SK-N-SH (cell line): ENCODE results near the gene SBF2. TPM values are rescaled to one million over a fixed set of nuclear protein-coding genes. Genes with fewer than 3 reads are reported as not detected.

Experiments
- CTCF ChIA-PET: fragments of 300-600, 350-600 bp; formaldehyde crosslinking; extraction: SDS; loops from one replicate; lab custom pipeline; 2021; lab: Yijun Ruan, JAX
- POLR2A ChIA-PET: fragments of 350-600 bp; sonication (Branson Sonifier 250); formaldehyde crosslinking; extraction: SDS; loops from one replicate; lab custom pipeline; 2020; ENCODE audit warnings: antibody characterized with exemption, inconsistent platforms; lab: Yijun Ruan, JAX
- DNase-seq: peaks from one replicate; pipeline ENCODE4 v3.0.0; 2012
- H2AFZ ChIP-seq: fragments of 200-600 bp; sonication (generic); 2 replicates; pipeline ENCODE4 v1.8.1; 2016; ENCODE audit warnings: antibody characterized with exemption, mild to moderate bottlenecking, low read depth
- H3F3A ChIP-seq: fragments of 200-600 bp; sonication (generic); replicated peaks from 2 replicates; pipeline ENCODE3; 2016; ENCODE audit warnings: antibody characterized with exemption, mild to moderate bottlenecking; ENCODE audit not compliant: insufficient read depth
- H3K27ac ChIP-seq, 2 experiments: fragments of 200-500 bp in 1 of 2; fragments of 200-600 bp in 1 of 2; sonication (Bioruptor generic) in 1 of 2; sonication (generic), shearing (Covaris generic) in 1 of 2; 2 replicates each; pipeline versions ENCODE4 v1.5.1 to v1.6.1; 2014 to 2016; ENCODE audit warnings: low read depth in 2 of 2, inconsistent platforms in 1 of 2, low read length in 1 of 2, mild to moderate bottlenecking in 1 of 2, mixed read lengths in 1 of 2
- H3K27me3 ChIP-seq: fragments of 200-600 bp; sonication (generic), shearing (Covaris generic); 2 replicates; pipeline ENCODE4 v1.6.1; 2016; ENCODE audit warnings: mixed run types; ENCODE audit not compliant: insufficient read depth
- H3K36me3 ChIP-seq, 2 experiments: fragments of 200-500 bp in 1 of 2; fragments of 200-600 bp in 1 of 2; sonication (Bioruptor generic) in 1 of 2; sonication (generic) in 1 of 2; replicated peaks in 1 of 2; 2 replicates each; pipeline versions ENCODE3 to v1.5.1; 2014 to 2016; ENCODE audit warnings: low read length in 1 of 2, mild to moderate bottlenecking in 1 of 2; ENCODE audit not compliant: insufficient read depth in 2 of 2, control insufficient read depth in 1 of 2
- H3K4me1 ChIP-seq, 2 experiments: fragments of 200-500 bp in 1 of 2; fragments of 200-600 bp in 1 of 2; sonication (Bioruptor generic) in 1 of 2; sonication (generic), shearing (Covaris generic) in 1 of 2; 2 replicates each; pipeline versions ENCODE4 v1.5.1 to v1.6.1; 2014 to 2016; ENCODE audit warnings: low read depth in 1 of 2, low read length in 1 of 2, mixed run types in 1 of 2; ENCODE audit not compliant: insufficient read depth in 2 of 2, control insufficient read depth in 1 of 2
- H3K4me2 ChIP-seq: fragments of 200-600 bp; sonication (generic), shearing (Covaris generic); 2 replicates; pipeline ENCODE4 v1.6.1; 2017; ENCODE audit warnings: mixed run types
- H3K4me3 ChIP-seq, 2 experiments: fragments of 200-500 bp in 1 of 2; fragments of 200-600 bp in 1 of 2; sonication (Bioruptor generic) in 1 of 2; sonication (generic), shearing (Covaris generic) in 1 of 2; 2 replicates each; pipeline versions ENCODE4 v1.5.1 to v1.8.1; 2014 to 2016; ENCODE audit warnings: low read depth in 2 of 2, inconsistent platforms in 1 of 2, low read length in 1 of 2, mild to moderate bottlenecking in 1 of 2, mixed read lengths in 1 of 2, moderate library complexity in 1 of 2
- H3K79me2 ChIP-seq: fragments of 200-600 bp; sonication (generic); 2 replicates; pipeline ENCODE4 v1.8.1; 2017; ENCODE audit warnings: mild to moderate bottlenecking; ENCODE audit not compliant: insufficient read depth
- H3K9ac ChIP-seq: fragments of 200-600 bp; sonication (generic); 2 replicates; pipeline ENCODE4 v1.6.1; 2017; ENCODE audit warnings: mixed run types
- H3K9me2 ChIP-seq: fragments of 200-600 bp; sonication (generic); 2 replicates; pipeline ENCODE4 v1.6.1; 2017; ENCODE audit warnings: mixed run types
- H3K9me3 ChIP-seq: fragments of 200-600 bp; sonication (generic); 2 replicates; pipeline ENCODE4 v1.6.1; 2017; ENCODE audit warnings: mixed run types, mild to moderate bottlenecking, moderate library complexity
- H4K20me1 ChIP-seq: fragments of 200-600 bp; sonication (generic); 2 replicates; pipeline ENCODE4 v1.6.1; 2017; ENCODE audit warnings: mild to moderate bottlenecking, mixed run types; ENCODE audit not compliant: insufficient read depth
- CTCF ChIP-seq: fragments of 200-600 bp; sonication (generic); IDR thresholded peaks from 2 replicates; pipeline ENCODE4 v1.6.1; 2017; ENCODE audit warnings: antibody characterized with exemption, mild to moderate bottlenecking, moderate library complexity
- ELF1 ChIP-seq: IDR thresholded peaks from 2 replicates; pipeline ENCODE4 v1.4.0; 2012
- GABPA ChIP-seq: IDR thresholded peaks from 2 replicates; pipeline ENCODE4 v1.4.0; 2012; ENCODE audit warnings: low read depth, mild to moderate bottlenecking
- JUND ChIP-seq: IDR thresholded peaks from 2 replicates; pipeline ENCODE4 v1.4.0; 2012
- MEF2A ChIP-seq: IDR thresholded peaks from 2 replicates; pipeline ENCODE4 v1.4.0; 2012; ENCODE audit warnings: low read depth, borderline replicate concordance
- RCOR1 ChIP-seq: fragments of 150-350 bp; IDR thresholded peaks from 2 replicates; pipeline ENCODE4 v1.6.1; 2017; ENCODE audit warnings: antibody characterized with exemption, low read length
- SIN3A ChIP-seq: IDR thresholded peaks from 2 replicates; pipeline ENCODE4 v1.6.1; 2012; ENCODE audit warnings: low read depth, mild to moderate bottlenecking, low read length, moderate library complexity, borderline replicate concordance
- SMC3 ChIP-seq: IDR thresholded peaks from 2 replicates; pipeline ENCODE4 v1.6.1; 2012; ENCODE audit warnings: low read depth, low read length, improper control_type of control experiment
- TAF1 ChIP-seq: IDR thresholded peaks from 2 replicates; pipeline ENCODE4 v1.6.1; 2012; ENCODE audit warnings: low read depth, mild to moderate bottlenecking, low read length, moderate library complexity, borderline replicate concordance
- TCF12 ChIP-seq: IDR thresholded peaks from 2 replicates; pipeline ENCODE4 v1.4.0; 2012
- TEAD4 ChIP-seq: IDR thresholded peaks from 2 replicates; pipeline ENCODE4 v1.4.0; 2012; ENCODE audit warnings: mild to moderate bottlenecking, borderline replicate concordance; ENCODE audit not compliant: insufficient read depth
- YY1 ChIP-seq: IDR thresholded peaks from 2 replicates; pipeline ENCODE4 v1.4.0; 2012; ENCODE audit warnings: low read depth, mild to moderate bottlenecking
- WGBS: methylation state at CpG from one replicate; pipeline ENCODE4 v1.1.6; 2017; ENCODE audit warnings: low lambda C conversion rate; 5-methylcytosine and 5-hydroxymethylcytosine counted together
- polyA plus RNA-seq, 3 experiments: library from polyadenylated mRNA; depleted of rRNA; stranded (reverse); fragments of >200 nt; gene quantifications; 2 replicates each; pipeline ENCODE4 v1.2.3, GENCODE V29; 2012
- TF ChIP-seq, protein P1 (sequence below): IDR thresholded peaks from 2 replicates; pipeline ENCODE4 v1.6.1; 2012; ENCODE audit warnings: mild to moderate bottlenecking, low read depth, low read length, moderate library complexity
- TF ChIP-seq, protein P2 (sequence below): fragments of 150-350 bp; IDR thresholded peaks from 2 replicates; pipeline ENCODE4 v1.6.1; 2017; ENCODE audit warnings: antibody characterized with exemption, low read length, low read depth, borderline replicate concordance
- TF ChIP-seq, protein P3 (sequence below): fragments of 150-350 bp; IDR thresholded peaks from 2 replicates; pipeline ENCODE4 v1.6.1; 2016; ENCODE audit warnings: mild to moderate bottlenecking, low read depth, low read length

Gene SBF2
- polyA plus RNA-seq, 1 of the 3 experiments (the other 2 are of a cell fraction): 23.0 TPM

DNA sequence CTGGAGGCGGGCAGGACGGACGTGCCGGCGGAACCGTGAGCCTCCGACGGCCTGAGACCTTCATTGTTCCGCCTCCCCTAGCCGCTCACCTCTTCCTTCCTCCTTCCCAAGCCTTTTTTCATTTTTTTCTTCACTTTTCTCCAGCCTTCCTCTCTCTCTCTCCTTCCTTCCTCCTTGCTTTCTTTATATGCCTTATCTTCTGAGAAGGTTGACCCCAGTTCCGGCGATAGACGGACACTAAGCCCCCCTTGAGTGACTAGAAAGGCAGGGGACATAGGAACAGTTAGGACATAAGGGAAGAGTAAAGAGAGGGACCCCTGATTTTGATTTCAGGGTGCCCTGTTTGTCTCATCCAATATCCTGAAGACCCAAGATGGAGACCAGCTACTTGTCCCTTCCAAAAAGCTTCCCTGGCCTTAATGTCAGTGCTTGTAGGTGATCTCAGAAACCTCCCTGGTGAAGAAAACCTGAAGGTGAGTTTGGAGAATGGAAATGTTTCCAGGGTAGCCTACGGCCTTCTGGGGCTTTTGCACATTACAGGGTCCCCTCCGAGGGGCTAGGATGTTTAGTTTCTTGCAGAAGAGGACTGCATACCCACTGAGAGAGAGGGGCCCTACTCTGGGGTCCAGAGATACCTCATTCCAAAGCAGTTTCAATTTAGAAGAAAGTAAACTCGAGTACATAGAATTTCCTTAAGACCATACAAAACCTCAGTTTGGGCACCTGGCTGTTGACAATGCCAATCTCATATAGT lies 14.4 kb upstream of the SBF2 start:
- TF ChIP-seq TCF12 (no peak), JUND (no peak), GABPA (0 out of 2 replicates have a peak, but pooled peaks have one; percentile 27), RCOR1 (0 out of 2 replicates have a peak, but pooled peaks have one; percentile 6)
- TF ChIP-seq, all 33 proteins: peak for 2
- Histone ChIP-seq H3K9me3 (no peaks in the 10 kb centered on the region), H3K79me2 (peaks cover 23% of the 10 kb centered on the region; the same call in 1 of the 2 replicates), H3K27ac (peak overlapping the region; percentile 75 to 79), H3K36me3 (peaks cover 0 to 5% of the 10 kb centered on the region in 2 experiments), H3K4me1 (peaks cover 7 to 36% of the 10 kb centered on the region in 2 experiments), H3K4me2 (peak overlapping the region; percentile 98), H4K20me1 (peaks cover 10% of the 10 kb centered on the region; the same call in 1 of the 2 replicates), H2AFZ (peak overlapping the region; percentile 89), H3K9me2 (no peaks in the 10 kb centered on the region), H3K4me3 (peak overlapping the region; percentile 66 to 87), H3K9ac (peak overlapping the region; percentile 75), H3F3A (peaks cover 17% of the 10 kb centered on the region), H3K27me3 (no peaks in the 10 kb centered on the region)
- CTCF ChIA-PET: interaction anchor here (0.5 to 9.2 kb wide), 54 partner anchors 10 to 822 kb away, joined by 3 to 104 read pairs (median 4); partner anchors contain the start of gene RNF141
- POLR2A ChIA-PET: interaction anchor here (1.0 to 1.2 kb wide), 4 partner anchors 98 to 735 kb away, joined by 3 to 4 read pairs (median 4); partner anchors contain the start of gene WEE1
- no peak for DNase-seq
- WGBS: 38% methylated on average over 16 of the region's 16 CpGs

- ChIA-PET CTCF (interaction anchor here (0.5 to 9.2 kb wide), 62 partner anchors 10 to 894 kb away, joined by 3 to 104 read pairs (median 4); partner anchors contain the start of genes RNF141 and WEE1), POLR2A (interaction anchor here (1.0 to 1.2 kb wide), 4 partner anchors 98 to 734 kb away, joined by 3 to 4 read pairs (median 4); partner anchors contain the start of gene WEE1)
- H3K9me3 ChIP-seq: no peaks in the 10 kb centered on the region
- DNase-seq: peak; percentile 91
- H4K20me1 ChIP-seq: peaks cover 10% of the 10 kb centered on the region; the same call in 1 of the 2 replicates
- peak overlapping the region; percentile 98 for H3K4me2 ChIP-seq
- no peaks in the 10 kb centered on the region for H3K27me3 ChIP-seq
- 40% methylated on average over 59 of the region's 62 CpGs for WGBS
- peaks cover 17% of the 10 kb centered on the region for H3F3A ChIP-seq
- no peaks in the 10 kb centered on the region for H3K9me2 ChIP-seq
- peaks cover 7 to 39% of the 10 kb centered on the region in 2 experiments for H3K4me1 ChIP-seq
- H3K4me3 ChIP-seq: peak overlapping the region; percentile 66 to 87
- H3K9ac ChIP-seq: peak overlapping the region; percentile 75
- H2AFZ ChIP-seq: peak overlapping the region; percentile 89; the same call in 1 of the 2 replicates
- H3K79me2 ChIP-seq: peaks cover 23% of the 10 kb centered on the region; the same call in 1 of the 2 replicates
- H3K36me3 ChIP-seq: peaks cover 0 to 5% of the 10 kb centered on the region in 2 experiments
- H3K27ac ChIP-seq: peak overlapping the region; percentile 75 to 79
- TF ChIP-seq TEAD4 (no peak), MEF2A (no peak), TAF1 (0 out of 2 replicates have a peak, but pooled peaks have one; percentile 29), SMC3 (peak; percentile 53; the same call in 1 of the 2 replicates), YY1 (no peak), SIN3A (peak; percentile 69; the same call in 1 of the 2 replicates), ELF1 (no peak), GABPA (no peak), RCOR1 (0 out of 2 replicates have a peak, but pooled peaks have one; percentile 39), CTCF (peak; percentile 100)
- TF ChIP-seq, protein P1, sequence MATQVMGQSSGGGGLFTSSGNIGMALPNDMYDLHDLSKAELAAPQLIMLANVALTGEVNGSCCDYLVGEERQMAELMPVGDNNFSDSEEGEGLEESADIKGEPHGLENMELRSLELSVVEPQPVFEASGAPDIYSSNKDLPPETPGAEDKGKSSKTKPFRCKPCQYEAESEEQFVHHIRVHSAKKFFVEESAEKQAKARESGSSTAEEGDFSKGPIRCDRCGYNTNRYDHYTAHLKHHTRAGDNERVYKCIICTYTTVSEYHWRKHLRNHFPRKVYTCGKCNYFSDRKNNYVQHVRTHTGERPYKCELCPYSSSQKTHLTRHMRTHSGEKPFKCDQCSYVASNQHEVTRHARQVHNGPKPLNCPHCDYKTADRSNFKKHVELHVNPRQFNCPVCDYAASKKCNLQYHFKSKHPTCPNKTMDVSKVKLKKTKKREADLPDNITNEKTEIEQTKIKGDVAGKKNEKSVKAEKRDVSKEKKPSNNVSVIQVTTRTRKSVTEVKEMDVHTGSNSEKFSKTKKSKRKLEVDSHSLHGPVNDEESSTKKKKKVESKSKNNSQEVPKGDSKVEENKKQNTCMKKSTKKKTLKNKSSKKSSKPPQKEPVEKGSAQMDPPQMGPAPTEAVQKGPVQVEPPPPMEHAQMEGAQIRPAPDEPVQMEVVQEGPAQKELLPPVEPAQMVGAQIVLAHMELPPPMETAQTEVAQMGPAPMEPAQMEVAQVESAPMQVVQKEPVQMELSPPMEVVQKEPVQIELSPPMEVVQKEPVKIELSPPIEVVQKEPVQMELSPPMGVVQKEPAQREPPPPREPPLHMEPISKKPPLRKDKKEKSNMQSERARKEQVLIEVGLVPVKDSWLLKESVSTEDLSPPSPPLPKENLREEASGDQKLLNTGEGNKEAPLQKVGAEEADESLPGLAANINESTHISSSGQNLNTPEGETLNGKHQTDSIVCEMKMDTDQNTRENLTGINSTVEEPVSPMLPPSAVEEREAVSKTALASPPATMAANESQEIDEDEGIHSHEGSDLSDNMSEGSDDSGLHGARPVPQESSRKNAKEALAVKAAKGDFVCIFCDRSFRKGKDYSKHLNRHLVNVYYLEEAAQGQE: no peak
- TF ChIP-seq, protein P2, sequence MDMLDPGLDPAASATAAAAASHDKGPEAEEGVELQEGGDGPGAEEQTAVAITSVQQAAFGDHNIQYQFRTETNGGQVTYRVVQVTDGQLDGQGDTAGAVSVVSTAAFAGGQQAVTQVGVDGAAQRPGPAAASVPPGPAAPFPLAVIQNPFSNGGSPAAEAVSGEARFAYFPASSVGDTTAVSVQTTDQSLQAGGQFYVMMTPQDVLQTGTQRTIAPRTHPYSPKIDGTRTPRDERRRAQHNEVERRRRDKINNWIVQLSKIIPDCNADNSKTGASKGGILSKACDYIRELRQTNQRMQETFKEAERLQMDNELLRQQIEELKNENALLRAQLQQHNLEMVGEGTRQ: no peak
- TF ChIP-seq, protein P3, sequence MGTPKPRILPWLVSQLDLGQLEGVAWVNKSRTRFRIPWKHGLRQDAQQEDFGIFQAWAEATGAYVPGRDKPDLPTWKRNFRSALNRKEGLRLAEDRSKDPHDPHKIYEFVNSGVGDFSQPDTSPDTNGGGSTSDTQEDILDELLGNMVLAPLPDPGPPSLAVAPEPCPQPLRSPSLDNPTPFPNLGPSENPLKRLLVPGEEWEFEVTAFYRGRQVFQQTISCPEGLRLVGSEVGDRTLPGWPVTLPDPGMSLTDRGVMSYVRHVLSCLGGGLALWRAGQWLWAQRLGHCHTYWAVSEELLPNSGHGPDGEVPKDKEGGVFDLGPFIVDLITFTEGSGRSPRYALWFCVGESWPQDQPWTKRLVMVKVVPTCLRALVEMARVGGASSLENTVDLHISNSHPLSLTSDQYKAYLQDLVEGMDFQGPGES: no peak
Observed at GRCh38 chr11:10307400-10308200, 13.6 kb upstream of the SBF2 start.
